ENCODE measurements around the gene HS3ST5.

DNA sequence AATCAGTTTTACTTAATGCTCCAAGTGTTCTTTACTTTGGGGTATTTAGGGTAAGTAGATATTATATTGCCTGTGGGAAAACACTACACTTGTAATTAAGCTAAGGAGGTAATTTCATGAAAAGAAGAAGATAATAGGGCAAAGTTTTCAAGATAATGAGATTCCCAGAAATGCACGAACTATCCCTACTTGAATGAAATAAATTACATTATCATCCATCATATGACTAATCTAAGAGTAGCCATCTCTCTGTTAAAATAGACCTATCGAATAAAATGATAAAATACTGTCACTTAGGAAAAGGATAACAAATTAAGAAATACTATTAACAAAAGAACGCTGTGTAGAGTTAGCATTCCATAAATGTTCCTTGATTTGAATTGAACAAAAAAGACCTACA is 236.8 kb downstream of the HS3ST5 start:
- no peak for TF ChIP-seq POLR2A (IDR thresholded peaks at IDR 0.05; ENCODE audit: low read depth, low read length)
- TF ChIP-seq, protein P1, sequence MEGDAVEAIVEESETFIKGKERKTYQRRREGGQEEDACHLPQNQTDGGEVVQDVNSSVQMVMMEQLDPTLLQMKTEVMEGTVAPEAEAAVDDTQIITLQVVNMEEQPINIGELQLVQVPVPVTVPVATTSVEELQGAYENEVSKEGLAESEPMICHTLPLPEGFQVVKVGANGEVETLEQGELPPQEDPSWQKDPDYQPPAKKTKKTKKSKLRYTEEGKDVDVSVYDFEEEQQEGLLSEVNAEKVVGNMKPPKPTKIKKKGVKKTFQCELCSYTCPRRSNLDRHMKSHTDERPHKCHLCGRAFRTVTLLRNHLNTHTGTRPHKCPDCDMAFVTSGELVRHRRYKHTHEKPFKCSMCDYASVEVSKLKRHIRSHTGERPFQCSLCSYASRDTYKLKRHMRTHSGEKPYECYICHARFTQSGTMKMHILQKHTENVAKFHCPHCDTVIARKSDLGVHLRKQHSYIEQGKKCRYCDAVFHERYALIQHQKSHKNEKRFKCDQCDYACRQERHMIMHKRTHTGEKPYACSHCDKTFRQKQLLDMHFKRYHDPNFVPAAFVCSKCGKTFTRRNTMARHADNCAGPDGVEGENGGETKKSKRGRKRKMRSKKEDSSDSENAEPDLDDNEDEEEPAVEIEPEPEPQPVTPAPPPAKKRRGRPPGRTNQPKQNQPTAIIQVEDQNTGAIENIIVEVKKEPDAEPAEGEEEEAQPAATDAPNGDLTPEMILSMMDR (IDR thresholded peaks at IDR 0.05; ENCODE audit: extremely low read depth in 1 of 2, insufficient read depth in 1 of 2, low read depth in 1 of 2, low read length in 2 of 2) = no peak
- no peak for TF ChIP-seq FOS (IDR thresholded peaks at IDR 0.05; ENCODE audit: borderline replicate concordance, insufficient read depth, low read length)
- TF ChIP-seq, protein P2, sequence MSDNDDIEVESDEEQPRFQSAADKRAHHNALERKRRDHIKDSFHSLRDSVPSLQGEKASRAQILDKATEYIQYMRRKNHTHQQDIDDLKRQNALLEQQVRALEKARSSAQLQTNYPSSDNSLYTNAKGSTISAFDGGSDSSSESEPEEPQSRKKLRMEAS (IDR thresholded peaks at IDR 0.05; ENCODE audit: insufficient read depth, insufficient read length) = no peak
